Epithelial cell of esophagus (primary cell): Measurements from ENCODE around the gene MLPH.
A peak's percentile ranks its signal among the peaks of the same experiment; 100 is the strongest.

Experiments
- DNase-seq: peaks from one replicate; pipeline ENCODE4 v3.0.0; 2010; ENCODE audit warnings: low read depth
- H3K4me3 ChIP-seq: 2 replicates; pipeline ENCODE4 v1.5.1; 2011; ENCODE audit warnings: mild to moderate bottlenecking, low read length, control low read depth
- CTCF ChIP-seq: IDR thresholded peaks from 2 replicates; pipeline ENCODE4 v1.5.1; 2011; ENCODE audit warnings: low read depth, mild to moderate bottlenecking, low read length, control low read depth, inconsistent platforms; ENCODE audit not compliant: insufficient read depth; ENCODE audit errors: missing control alignments

Gene MLPH

GRCh38 chr2:237600205-237600846 is 113.3 kb downstream of the MLPH start:
- TF ChIP-seq CTCF = no peak
- no peak for DNase-seq
- H3K4me3 ChIP-seq = no peak overlapping the region

GRCh38 chr2:237601453-237602116 is 114.5 kb downstream of the MLPH start:
- no peak overlapping the region for H3K4me3 ChIP-seq
- no peak for TF ChIP-seq CTCF
- no peak for DNase-seq

GRCh38 chr2:237602409-237602808 is 115.4 kb downstream of the MLPH start:
- no peak for DNase-seq
- H3K4me3 ChIP-seq = no peak overlapping the region
- TF ChIP-seq CTCF = no peak

GRCh38 chr2:237603049-237603717 is 116.1 kb downstream of the MLPH start:
- no peak for DNase-seq
- no peak for TF ChIP-seq CTCF
- no peak overlapping the region for H3K4me3 ChIP-seq

GRCh38 chr2:237603718-237604362 is 116.8 kb downstream of the MLPH start:
- peak; percentile 49 for DNase-seq
- no peak overlapping the region for H3K4me3 ChIP-seq

GRCh38 chr2:237604391-237604790 is 117.3 kb downstream of the MLPH start:
- no peak for TF ChIP-seq CTCF
- H3K4me3 ChIP-seq = no peak overlapping the region
- no peak for DNase-seq

More at GRCh38 chr2:237603718-237604362, 116.8 kb downstream of the MLPH start:
- no peak for TF ChIP-seq CTCF
